Hematopoietic multipotent progenitor cell treated with erythropoietin and hydrocortisone succinate and interleukin-3 and kit ligand, for 6 days (in vitro differentiated cells): ENCODE results near the gene TTC28.

Experiments used
- DNase-seq: peaks from one replicate; pipeline ENCODE4 v3.0.0-alpha.2; 2015

The TTC28 gene

GRCh38 chr22:27935897-27936296 lies 743.7 kb downstream of the TTC28 start:
- DNase-seq = no peak

GRCh38 chr22:27934069-27934468 lies 745.6 kb downstream of the TTC28 start:
- DNase-seq = peak; percentile 5

- DNase-seq = no peak
These were observed 746.3 kb downstream of the TTC28 start for GRCh38 chr22:27933186-27933983.

GRCh38 chr22:27930331-27931060 lies 749.1 kb downstream of the TTC28 start:
- DNase-seq = no peak
